DND-41 (cell line): ENCODE measurements around the gene PIP.

ENCODE experiments used
- EZH2 ChIP-seq: IDR thresholded peaks from 3 replicates; pipeline ENCODE4 v1.6.1; 2012; ENCODE audit warnings: borderline replicate concordance, low read depth, mild to moderate bottlenecking, moderate library complexity, low read length, inconsistent platforms; ENCODE audit not compliant: severe bottlenecking
- TF ChIP-seq, protein P1 (sequence below): IDR thresholded peaks from 2 replicates; pipeline ENCODE4 v1.5.1; 2012; ENCODE audit warnings: borderline replicate concordance, low read length, moderate library complexity, mild to moderate bottlenecking; ENCODE audit not compliant: poor library complexity, severe bottlenecking; ENCODE audit errors: extremely low read depth

- TF ChIP-seq, protein P1, sequence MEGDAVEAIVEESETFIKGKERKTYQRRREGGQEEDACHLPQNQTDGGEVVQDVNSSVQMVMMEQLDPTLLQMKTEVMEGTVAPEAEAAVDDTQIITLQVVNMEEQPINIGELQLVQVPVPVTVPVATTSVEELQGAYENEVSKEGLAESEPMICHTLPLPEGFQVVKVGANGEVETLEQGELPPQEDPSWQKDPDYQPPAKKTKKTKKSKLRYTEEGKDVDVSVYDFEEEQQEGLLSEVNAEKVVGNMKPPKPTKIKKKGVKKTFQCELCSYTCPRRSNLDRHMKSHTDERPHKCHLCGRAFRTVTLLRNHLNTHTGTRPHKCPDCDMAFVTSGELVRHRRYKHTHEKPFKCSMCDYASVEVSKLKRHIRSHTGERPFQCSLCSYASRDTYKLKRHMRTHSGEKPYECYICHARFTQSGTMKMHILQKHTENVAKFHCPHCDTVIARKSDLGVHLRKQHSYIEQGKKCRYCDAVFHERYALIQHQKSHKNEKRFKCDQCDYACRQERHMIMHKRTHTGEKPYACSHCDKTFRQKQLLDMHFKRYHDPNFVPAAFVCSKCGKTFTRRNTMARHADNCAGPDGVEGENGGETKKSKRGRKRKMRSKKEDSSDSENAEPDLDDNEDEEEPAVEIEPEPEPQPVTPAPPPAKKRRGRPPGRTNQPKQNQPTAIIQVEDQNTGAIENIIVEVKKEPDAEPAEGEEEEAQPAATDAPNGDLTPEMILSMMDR = no peak
- TF ChIP-seq EZH2 = no peak
These were observed 15.2 kb downstream of the PIP start for GRCh38 chr7:143147070-143147469.
